ENCODE results near the gene RHPN2. TPM values are rescaled to one million over a fixed set of nuclear protein-coding genes. Genes with fewer than 3 reads are reported as not detected.
"Not testable (repeated sequence)": the region's sequence is repeated elsewhere in the genome, so short reads cannot be mapped to it uniquely, and the experiment has no call there.

Gene RHPN2
- total and polyA plus RNA-seq, 2 of the 13 experiments (the other 11 are each of a cell fraction or from before 2014, with no cell fraction given) = 20.3 to 48.0 TPM

- TF ChIP-seq SOX13 (IDR thresholded peaks at IDR 0.05) = peak; percentile 52
- TF ChIP-seq SOX13 (CRISPR knock-in tag; conservative IDR thresholded peaks at IDR 0.05 in 1 of 2, IDR thresholded peaks at IDR 0.05 in 1 of 2) = peak in 1 of 2 experiments; percentile 94; a peak in 2 of 4 replicates
- peak; percentile 72 for TF ChIP-seq FOXA3 (CRISPR knock-in tag; IDR thresholded peaks at IDR 0.05)
- 0 out of 2 replicates have a peak, but pooled peaks have one; percentile 20 for TF ChIP-seq ZNF331 (CRISPR knock-in tag; IDR thresholded peaks at IDR 0.05)
- 0 out of 2 replicates have a peak, but pooled peaks have one; percentile 35 for TF ChIP-seq RERE (CRISPR knock-in tag; IDR thresholded peaks at IDR 0.05; ENCODE audit: low read depth)
- not testable (repeated sequence) for TF ChIP-seq FOXP1 (IDR thresholded peaks at IDR 0.05); EP300 (CRISPR knock-in tag; IDR thresholded peaks at IDR 0.05; ENCODE audit: borderline replicate concordance)
- TF ChIP-seq FOXP1 (CRISPR knock-in tag; IDR thresholded peaks at IDR 0.05) = peak; percentile 75; the same call in 1 of the 2 replicates
- peak; percentile 56; the same call in 1 of the 2 replicates for TF ChIP-seq ZNF362 (CRISPR knock-in tag; IDR thresholded peaks at IDR 0.05; ENCODE audit: borderline replicate concordance)
- peak; percentile 60; the same call in 1 of the 2 replicates for TF ChIP-seq PITX1 (CRISPR knock-in tag; IDR thresholded peaks at IDR 0.05)
- TF ChIP-seq ZNF367 (CRISPR knock-in tag; IDR thresholded peaks at IDR 0.05; ENCODE audit: borderline replicate concordance) = 0 out of 2 replicates have a peak, but pooled peaks have one; percentile 23
- 0 out of 2 replicates have a peak, but pooled peaks have one; percentile 29 for TF ChIP-seq ZNF772 (CRISPR knock-in tag; IDR thresholded peaks at IDR 0.05)
- TF ChIP-seq EP300 (IDR thresholded peaks at IDR 0.05; ENCODE audit: low read depth in 2 of 2, low read length in 2 of 2) = peak in 1 of 2 experiments; percentile 57; a peak in 1 of 4 replicates
- TF ChIP-seq GATAD2A (CRISPR knock-in tag; IDR thresholded peaks at IDR 0.05) = peak; percentile 80
- peak; percentile 69 for TF ChIP-seq FOXP4 (CRISPR knock-in tag; IDR thresholded peaks at IDR 0.05)
- peak; percentile 69; the same call in 1 of the 2 replicates for TF ChIP-seq HDAC2 (CRISPR knock-in tag; IDR thresholded peaks at IDR 0.05)
- peak; percentile 34; the same call in 1 of the 2 replicates for TF ChIP-seq KDM5A (IDR thresholded peaks at IDR 0.05; ENCODE audit: borderline replicate concordance, low read length)
- TF ChIP-seq DRAP1 (CRISPR knock-in tag; IDR thresholded peaks at IDR 0.05) = 0 out of 2 replicates have a peak, but pooled peaks have one; percentile 14
- 0 out of 2 replicates have a peak, but pooled peaks have one; percentile 18 for TF ChIP-seq SAP130 (CRISPR knock-in tag; IDR thresholded peaks at IDR 0.05; ENCODE audit: low read depth)
- peak; percentile 27 to 73; a peak in 2 of 4 replicates for TF ChIP-seq NR2F1 (CRISPR knock-in tag; IDR thresholded peaks at IDR 0.05)
- peak; percentile 35; the same call in 1 of the 2 replicates for TF ChIP-seq ONECUT2 (CRISPR knock-in tag; IDR thresholded peaks at IDR 0.05)
These were observed 39.0 kb downstream of the RHPN2 start (continued) for GRCh38 chr19:33025468-33026238.

All from HepG2 (cell line).